B cell (primary cell): ENCODE measurements around the gene DTNA. TPM values are rescaled to one million over a fixed set of nuclear protein-coding genes. Genes with fewer than 3 reads are reported as not detected.

ENCODE experiments used
- ATAC-seq: fragments of 200-7000 bp; cut with Tn5 transposase; one replicate; pipeline ENCODE4 v1.10.0; 2021; ENCODE audit warnings: low read depth, mild to moderate bottlenecking, moderate number of reproducible peaks, moderate library complexity
- CTCF ChIA-PET: fragments of 350-600 bp; sonication (Branson Sonifier 250); formaldehyde crosslinking; loops from one replicate; lab custom pipeline; 2021; ENCODE audit warnings: antibody characterized with exemption, inconsistent platforms; lab: Charles Lee
- POLR2A ChIA-PET: fragments of 350-600 bp; sonication (Branson Sonifier 250); formaldehyde crosslinking; loops from one replicate; lab custom pipeline; 2021; ENCODE audit warnings: antibody characterized with exemption; lab: Charles Lee
- DNase-seq: peaks from one replicate; pipeline ENCODE4 v3.0.0; 2013
- H2AFZ ChIP-seq: 2 replicates; pipeline ENCODE4 v1.6.1; 2012; ENCODE audit warnings: mild to moderate bottlenecking, low read depth, low read length; ENCODE audit not compliant: insufficient read depth, poor library complexity, severe bottlenecking
- H3K27ac ChIP-seq, 2 donors: 1 replicate in 1 of 2; 2 replicates in 1 of 2; pipeline ENCODE4 v1.5.1; 2012 to 2013; ENCODE audit warnings: low read length in 2 of 2, mild to moderate bottlenecking in 2 of 2, moderate library complexity in 1 of 2
- H3K27me3 ChIP-seq, 4 experiments: fragments of 200-600 bp in 1 of 4; sonication (generic) in 1 of 4; replicated peaks in 1 of 4; 1 replicate in 2 of 4; 2 replicates in 2 of 4; pipeline versions ENCODE4 v1.6.1 to v1.7.0; 2013 to 2016; ENCODE audit warnings: low read length in 3 of 4, mild to moderate bottlenecking in 2 of 4, mixed read lengths in 1 of 4, moderate library complexity in 1 of 4; ENCODE audit not compliant: insufficient read depth in 4 of 4, control insufficient read depth in 3 of 4; ENCODE audit errors: control extremely low read depth in 1 of 4
- H3K36me3 ChIP-seq, 2 experiments: replicated peaks in 1 of 2; 1 replicate in 1 of 2; 2 replicates in 1 of 2; pipeline versions ENCODE4 v1.6.1 to v1.7.1; 2013; ENCODE audit warnings: low read length in 1 of 2; ENCODE audit not compliant: insufficient read depth in 2 of 2, control insufficient read depth in 1 of 2; ENCODE audit errors: control extremely low read depth in 1 of 2, extremely low read depth in 1 of 2
- H3K4me1 ChIP-seq, 2 donors: fragments of 200-600 bp in 1 of 2; sonication (generic) in 1 of 2; 1 replicate in 1 of 2; 2 replicates in 1 of 2; pipeline versions ENCODE4 v1.5.1 to v1.6.1; 2013 to 2017; ENCODE audit warnings: low read length in 2 of 2; ENCODE audit not compliant: control insufficient read depth in 2 of 2, insufficient read depth in 2 of 2
- H3K4me2 ChIP-seq: replicated peaks from 2 replicates; pipeline ENCODE3; 2012; ENCODE audit warnings: mild to moderate bottlenecking, low read depth, low read length; ENCODE audit not compliant: poor library complexity, severe bottlenecking
- H3K4me3 ChIP-seq, 5 experiments: fragments of 200-600 bp in 1 of 5; sonication (generic) in 1 of 5; 1 replicate in 3 of 5; 2 replicates in 2 of 5; pipeline versions ENCODE4 v1.5.1 to v1.7.0; 2011 to 2016; ENCODE audit warnings: low read length in 4 of 5, mild to moderate bottlenecking in 4 of 5, low read depth in 2 of 5, control low read depth in 1 of 5, moderate library complexity in 1 of 5; ENCODE audit not compliant: insufficient read depth in 1 of 5; ENCODE audit errors: control extremely low read depth in 1 of 5, extremely low read depth in 1 of 5
- H3K79me2 ChIP-seq: fragments of 200-600 bp; sonication (generic); one replicate; pipeline ENCODE4 v1.6.0; 2016; ENCODE audit warnings: low read length; ENCODE audit not compliant: control insufficient read depth, insufficient read depth
- H3K9ac ChIP-seq: fragments of 200-600 bp; sonication (generic); 2 replicates; pipeline ENCODE4 v1.6.1; 2017; ENCODE audit warnings: mild to moderate bottlenecking, low read length, moderate library complexity
- H3K9me3 ChIP-seq, 3 donors: one replicate each; pipeline versions ENCODE4 v1.6.1 to v1.7.1; 2013; ENCODE audit warnings: low read length in 2 of 3; ENCODE audit not compliant: control insufficient read depth in 2 of 3, insufficient read depth in 1 of 3; ENCODE audit errors: control extremely low read depth in 1 of 3
- H4K20me1 ChIP-seq: 2 replicates; pipeline ENCODE4 v1.6.0; 2012; ENCODE audit warnings: mild to moderate bottlenecking, low read length; ENCODE audit not compliant: insufficient read depth, control insufficient read depth, poor library complexity, severe bottlenecking
- H3K27ac Mint-ChIP-seq: one replicate; pipeline ENCODE4 v1.8.0; 2021; ENCODE audit warnings: mixed read lengths
- H3K27me3 Mint-ChIP-seq: one replicate; pipeline ENCODE4 v1.8.0; 2021; ENCODE audit warnings: mixed read lengths
- H3K4me1 Mint-ChIP-seq: one replicate; pipeline ENCODE4 v1.8.0; 2021; ENCODE audit warnings: mixed read lengths
- H3K4me3 Mint-ChIP-seq: one replicate; pipeline ENCODE4 v1.8.0; 2021; ENCODE audit warnings: mixed read lengths
- H3K9me3 Mint-ChIP-seq: one replicate; pipeline ENCODE4 v1.8.0; 2022; ENCODE audit warnings: mixed read lengths; ENCODE audit not compliant: insufficient read depth
- EZH2 ChIP-seq: IDR thresholded peaks from 2 replicates; pipeline ENCODE4 v1.6.1; 2012; ENCODE audit warnings: borderline replicate concordance, low read depth, mild to moderate bottlenecking, moderate library complexity, low read length; ENCODE audit not compliant: insufficient read depth, poor library complexity, severe bottlenecking
- WGBS: methylation state at CpG from one replicate; pipeline ENCODE4 v1.1.5; 2013; ENCODE audit warnings: missing lambda C conversion rate; ENCODE audit not compliant: insufficient coverage; 5-methylcytosine and 5-hydroxymethylcytosine counted together
- intact Hi-C: fragments of 100-400 bp; cut with micrococcal nuclease; formaldehyde crosslinking; loops from one replicate; pipeline ENCODE4 v1.10.0; 2022
- polyA plus RNA-seq: library from polyadenylated mRNA; depleted of rRNA; stranded (reverse); fragments of >200 nt; gene quantifications from 2 replicates; pipeline ENCODE4 v1.2.3, GENCODE V29; 2012
- total RNA-seq, 2 donors: library from RNA; stranded (reverse); fragments of 120-200 nt in 1 of 2; gene quantifications; 1 replicate in 1 of 2; 2 replicates in 1 of 2; pipeline versions ENCODE4 v1.2.3 to v1.2.4, GENCODE V29; 2013 to 2022
- TF ChIP-seq, protein P1 (sequence below): fragments of 200-600 bp; IDR thresholded peaks from one replicate; pipeline ENCODE4 v1.8.0; 2022; ENCODE audit warnings: antibody characterized with exemption, mild to moderate bottlenecking

Gene DTNA
- total and polyA plus RNA-seq, 2 donors (not counting 1 experiment from before 2014, with no cell fraction given) = not detected

- POLR2A ChIA-PET = no interaction called here
- Mint-ChIP-seq H3K4me1 (no peaks in the 10 kb centered on the region), H3K9me3 (no peaks in the 10 kb centered on the region), H3K27ac (no peak overlapping the region), H3K4me3 (no peak overlapping the region), H3K27me3 (peaks cover 6% of the 10 kb centered on the region)
- no peaks in the 10 kb centered on the region for H3K36me3 ChIP-seq
- H3K4me3 ChIP-seq = no peak overlapping the region
- no peaks in the 10 kb centered on the region for H3K9me3 ChIP-seq
- no peaks in the 10 kb centered on the region for H4K20me1 ChIP-seq
- no peak overlapping the region for H3K9ac ChIP-seq
- H3K4me1 ChIP-seq = no peaks in the 10 kb centered on the region
- intact Hi-C loops = no loop called here
- CTCF ChIA-PET = no interaction called here
- H2AFZ ChIP-seq = no peak overlapping the region
- no peak for ATAC-seq
- 84% methylated on average over 3 of the region's 3 CpGs for WGBS
- DNase-seq = no peak
- no peak overlapping the region for H3K27ac ChIP-seq
- no peak for TF ChIP-seq EZH2
- TF ChIP-seq, protein P1, sequence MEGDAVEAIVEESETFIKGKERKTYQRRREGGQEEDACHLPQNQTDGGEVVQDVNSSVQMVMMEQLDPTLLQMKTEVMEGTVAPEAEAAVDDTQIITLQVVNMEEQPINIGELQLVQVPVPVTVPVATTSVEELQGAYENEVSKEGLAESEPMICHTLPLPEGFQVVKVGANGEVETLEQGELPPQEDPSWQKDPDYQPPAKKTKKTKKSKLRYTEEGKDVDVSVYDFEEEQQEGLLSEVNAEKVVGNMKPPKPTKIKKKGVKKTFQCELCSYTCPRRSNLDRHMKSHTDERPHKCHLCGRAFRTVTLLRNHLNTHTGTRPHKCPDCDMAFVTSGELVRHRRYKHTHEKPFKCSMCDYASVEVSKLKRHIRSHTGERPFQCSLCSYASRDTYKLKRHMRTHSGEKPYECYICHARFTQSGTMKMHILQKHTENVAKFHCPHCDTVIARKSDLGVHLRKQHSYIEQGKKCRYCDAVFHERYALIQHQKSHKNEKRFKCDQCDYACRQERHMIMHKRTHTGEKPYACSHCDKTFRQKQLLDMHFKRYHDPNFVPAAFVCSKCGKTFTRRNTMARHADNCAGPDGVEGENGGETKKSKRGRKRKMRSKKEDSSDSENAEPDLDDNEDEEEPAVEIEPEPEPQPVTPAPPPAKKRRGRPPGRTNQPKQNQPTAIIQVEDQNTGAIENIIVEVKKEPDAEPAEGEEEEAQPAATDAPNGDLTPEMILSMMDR = no peak
- no peaks in the 10 kb centered on the region for H3K79me2 ChIP-seq
- H3K27me3 ChIP-seq = peaks cover 0 to 4% (median 0%) of the 10 kb centered on the region in 4 experiments
- no peak overlapping the region for H3K4me2 ChIP-seq
Measured at GRCh38 chr18:34709104-34709503, 994 bp upstream of the DTNA start.

GRCh38 chr18:34710458-34710914 is 388 bp downstream of the DTNA start:
- no peaks in the 10 kb centered on the region for H3K36me3 ChIP-seq
- H3K27me3 ChIP-seq = peaks cover 0 to 4% (median 0%) of the 10 kb centered on the region in 4 experiments
- intact Hi-C loops = no loop called here
- no peak overlapping the region for H2AFZ ChIP-seq
- no peak overlapping the region for H3K4me3 ChIP-seq
- Mint-ChIP-seq H3K4me1 (no peaks in the 10 kb centered on the region), H3K27me3 (peaks cover 6% of the 10 kb centered on the region), H3K27ac (no peak overlapping the region), H3K9me3 (no peaks in the 10 kb centered on the region), H3K4me3 (no peak overlapping the region)
- no peaks in the 10 kb centered on the region for H3K9me3 ChIP-seq
- H3K9ac ChIP-seq = no peak overlapping the region
- 100% methylated on average over 1 of the region's 6 CpGs for WGBS
- no peaks in the 10 kb centered on the region for H4K20me1 ChIP-seq
- no peak for TF ChIP-seq EZH2
- TF ChIP-seq, protein P1 = no peak
- H3K4me2 ChIP-seq = no peak overlapping the region
- H3K27ac ChIP-seq = no peak overlapping the region
- ATAC-seq (no peak), DNase-seq (no peak)
- CTCF ChIA-PET = no interaction called here
- POLR2A ChIA-PET = no interaction called here
- H3K79me2 ChIP-seq = no peaks in the 10 kb centered on the region
- no peaks in the 10 kb centered on the region for H3K4me1 ChIP-seq
